Measurements from ENCODE around the gene EME2.

Gene EME2

DNA sequence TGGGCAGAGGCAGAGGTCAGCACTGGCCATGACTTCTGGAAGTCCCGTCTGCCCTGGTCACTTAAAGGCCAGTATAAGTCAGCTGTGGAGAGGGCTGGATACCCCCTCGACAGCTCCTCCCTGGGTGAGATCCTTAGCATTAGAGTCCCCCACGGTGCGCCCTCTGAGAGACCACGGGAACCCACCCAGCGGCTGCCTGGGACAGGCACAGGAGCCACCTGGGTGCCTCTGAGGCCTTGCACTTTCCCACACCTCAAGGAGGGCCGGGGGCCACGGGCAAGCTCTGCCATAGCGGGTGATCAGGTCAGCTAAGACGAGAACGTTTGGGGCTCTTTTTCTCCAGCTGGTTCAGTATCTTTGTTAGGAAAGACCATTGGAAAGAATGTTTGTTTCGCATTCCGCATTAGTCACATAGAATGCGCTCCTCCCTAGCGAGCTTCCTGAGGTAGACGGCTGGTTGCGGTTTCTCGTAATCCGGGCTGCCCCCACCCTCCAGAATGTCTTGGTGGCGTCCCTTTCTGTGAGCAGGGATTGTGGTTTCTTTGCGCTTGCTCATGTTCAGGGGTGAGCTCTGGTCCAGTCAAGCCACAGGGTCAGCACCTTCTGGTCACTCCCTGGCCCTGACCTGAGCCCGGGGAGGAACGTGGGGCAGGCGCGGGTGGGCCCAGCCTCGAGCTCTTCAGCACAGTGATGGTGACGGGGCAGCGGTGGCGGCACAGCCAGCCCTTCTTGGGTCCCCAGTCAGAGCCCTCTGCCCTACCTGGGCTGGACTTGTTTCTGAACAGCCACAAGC is 26.5 kb upstream of the EME2 start:
- DNase-seq: no peak

DNA sequence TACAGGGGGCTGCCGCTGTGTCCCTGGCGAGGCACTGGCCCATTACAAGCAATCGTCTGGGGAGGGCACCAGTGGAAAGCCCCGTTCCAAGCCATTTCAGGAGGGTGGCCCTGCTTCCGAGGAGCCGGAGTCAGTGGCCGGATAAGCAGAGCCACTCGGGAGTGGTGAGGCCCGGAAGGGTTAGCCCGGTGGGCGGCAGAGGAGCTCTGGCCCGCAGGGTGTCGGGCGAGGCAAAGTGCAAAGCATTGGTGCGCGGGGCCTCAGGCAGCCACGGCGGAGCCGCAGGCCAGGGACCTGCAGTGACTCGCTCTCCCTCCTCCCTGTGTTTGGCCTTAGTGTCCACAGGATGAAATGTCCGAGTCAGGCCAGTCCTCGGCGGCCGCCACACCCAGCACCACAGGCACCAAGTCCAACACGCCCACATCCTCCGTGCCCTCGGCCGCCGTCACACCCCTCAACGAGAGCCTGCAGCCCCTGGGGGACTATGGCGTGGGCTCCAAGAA is 25.9 kb upstream of the EME2 start:
- no peak for DNase-seq

- DNase-seq: no peak
Observed at GRCh38 chr16:1747934-1748333, 24.7 kb upstream of the EME2 start.

- DNase-seq: no peak
Observed at GRCh38 chr16:1749152-1750117, 23.2 kb upstream of the EME2 start.

DNA sequence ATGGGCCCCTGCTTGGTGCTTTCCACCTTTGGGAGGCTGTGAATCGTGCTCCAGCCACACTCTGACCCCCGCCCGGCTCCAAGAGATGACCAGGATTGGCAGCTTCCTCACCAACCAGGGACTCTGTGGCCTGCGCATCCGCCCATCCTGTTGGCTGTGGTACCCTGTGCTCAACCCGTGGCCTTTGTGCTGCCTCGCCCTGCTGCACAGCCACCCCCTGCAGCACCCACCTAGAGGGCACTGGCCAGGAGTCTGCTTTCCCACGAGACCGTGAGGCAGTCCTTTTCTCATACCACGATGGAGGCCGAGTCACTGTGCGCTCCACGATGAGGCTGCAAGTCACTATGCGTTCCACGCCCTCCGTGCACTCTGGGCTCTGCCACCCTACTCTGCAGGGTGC is 20.7 kb upstream of the EME2 start:
- no peak for DNase-seq

GRCh38 chr16:1752853-1753252 is 19.8 kb upstream of the EME2 start:
- no peak for DNase-seq

GRCh38 chr16:1754204-1754603 is 18.4 kb upstream of the EME2 start:
- no peak for DNase-seq

GRCh38 chr16:1757714-1758461 is 14.7 kb upstream of the EME2 start:
- DNase-seq: no peak

GRCh38 chr16:1758923-1759322 is 13.7 kb upstream of the EME2 start:
- DNase-seq: no peak

DNA sequence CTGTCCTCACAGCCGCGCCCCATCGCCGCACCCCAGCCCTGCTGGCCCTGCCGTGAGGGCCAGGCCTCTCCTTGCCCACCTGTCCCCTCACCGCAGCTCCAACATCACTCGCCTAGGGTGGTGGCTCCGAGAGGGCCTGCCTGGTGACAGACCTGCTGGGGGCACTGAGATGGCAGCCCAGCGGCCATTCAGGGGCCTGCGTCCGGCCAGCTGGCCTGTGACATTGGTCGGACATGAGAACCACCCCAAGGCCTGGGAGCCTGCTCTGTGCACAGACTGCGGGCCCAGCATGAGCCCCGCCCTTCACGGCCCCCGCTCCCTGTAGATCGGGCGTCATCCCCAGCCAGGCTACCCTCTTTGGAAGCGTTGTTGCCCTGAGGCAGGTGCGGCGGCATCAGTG is 13.1 kb upstream of the EME2 start:
- no peak for DNase-seq

DNA sequence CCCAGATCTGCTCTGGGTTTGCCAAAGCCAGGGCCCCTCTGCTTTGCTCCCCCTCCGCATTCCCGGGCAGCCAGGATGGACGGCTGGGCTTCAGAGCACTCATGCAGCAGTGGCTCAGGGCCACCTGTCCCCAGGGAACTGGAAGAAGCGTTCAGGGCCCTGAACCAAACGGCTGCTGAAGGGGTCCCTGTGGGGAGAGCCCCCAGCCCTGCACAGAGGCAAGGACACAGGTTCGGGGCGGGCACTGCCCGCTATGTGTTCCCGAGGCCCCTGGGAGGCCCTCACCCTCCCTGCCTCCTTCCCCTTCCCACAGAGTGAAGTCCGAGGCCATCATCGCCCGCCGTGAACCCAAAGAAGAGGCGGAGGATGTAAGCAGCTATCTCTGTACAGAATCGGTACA is 11.7 kb upstream of the EME2 start:
- DNase-seq: no peak

- no peak for DNase-seq
Observed at GRCh38 chr16:1761751-1762150, 10.9 kb upstream of the EME2 start.

- no peak for DNase-seq
Observed at GRCh38 chr16:1762196-1762878, 10.3 kb upstream of the EME2 start.

DNA sequence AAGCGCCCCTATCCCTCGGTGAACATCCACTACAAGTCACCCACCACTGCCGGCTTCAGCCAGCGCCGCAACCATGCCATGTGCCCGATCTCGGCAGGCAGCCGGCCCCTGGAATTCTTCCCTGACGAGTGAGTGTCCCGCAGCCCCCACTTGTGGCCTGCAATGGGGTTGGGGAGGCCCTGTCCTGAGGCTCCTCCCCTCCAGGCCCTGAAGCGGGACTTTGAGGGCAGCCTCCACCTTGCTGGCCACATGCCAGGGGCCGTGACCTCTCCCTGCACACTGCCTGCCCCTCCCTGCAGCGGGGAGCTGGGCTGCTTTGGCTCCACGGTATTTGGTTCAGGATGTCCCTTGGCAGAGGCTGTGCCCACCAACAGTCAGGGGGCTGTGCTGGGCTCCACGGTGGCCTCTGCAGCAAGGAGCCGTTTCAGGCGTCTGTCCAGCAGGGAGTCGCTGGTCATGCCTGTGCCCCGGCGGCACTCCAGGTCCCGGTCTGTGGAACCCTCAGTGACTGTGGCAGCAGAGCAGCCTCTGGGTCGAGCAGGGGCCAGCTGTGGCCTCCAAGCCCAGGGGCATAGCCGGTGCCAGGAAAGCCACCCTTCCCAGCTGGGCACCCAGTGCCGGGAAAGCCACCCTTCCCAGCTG is 9.6 kb upstream of the EME2 start:
- DNase-seq: no peak

DNA sequence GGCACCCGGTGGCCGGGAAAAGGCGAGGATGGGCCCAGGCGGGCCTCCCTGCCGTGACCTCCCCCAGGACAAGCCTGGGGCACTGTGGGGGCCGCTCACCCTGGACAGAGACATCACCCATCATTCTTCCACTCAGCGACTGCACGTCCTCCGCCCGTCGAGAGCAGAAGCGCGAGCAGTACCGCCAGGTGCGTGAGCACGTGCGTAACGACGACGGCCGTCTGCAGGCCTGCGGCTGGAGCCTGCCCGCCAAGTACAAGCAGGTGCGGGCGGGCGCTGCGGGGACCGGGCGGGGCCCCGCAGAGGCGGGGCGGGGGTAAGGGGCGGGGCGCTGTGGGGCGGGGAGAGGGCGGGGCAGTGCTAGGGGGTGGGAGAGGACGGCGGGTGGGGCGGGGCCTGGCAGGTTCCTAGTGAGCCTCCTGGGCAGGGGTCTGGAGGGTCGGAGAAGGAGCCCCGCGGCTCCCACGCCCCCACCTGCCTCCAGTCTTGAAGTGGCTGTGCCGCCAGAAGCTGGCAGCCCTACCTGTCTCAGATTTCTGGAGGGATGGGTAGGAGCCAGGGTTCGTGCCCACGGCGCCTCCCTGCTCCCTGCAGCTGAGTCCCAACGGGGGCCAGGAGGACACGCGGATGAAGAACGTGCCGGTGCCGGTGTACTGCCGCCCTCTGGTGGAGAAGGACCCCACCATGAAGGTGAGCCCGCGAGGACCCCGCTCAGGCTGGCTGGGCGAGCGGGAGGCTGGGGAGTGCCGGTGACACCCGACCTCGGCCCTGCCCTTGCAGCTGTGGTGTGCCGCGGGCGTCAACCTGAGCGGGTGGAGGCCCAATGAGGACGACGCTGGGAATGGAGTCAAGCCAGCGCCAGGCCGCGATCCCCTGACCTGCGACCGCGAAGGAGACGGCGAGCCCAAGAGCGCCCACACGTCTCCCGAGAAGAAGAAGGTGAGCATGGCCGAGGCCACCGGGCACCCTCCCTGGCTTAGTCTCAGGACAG is 8.8 kb upstream of the EME2 start:
- no peak for DNase-seq

DNA sequence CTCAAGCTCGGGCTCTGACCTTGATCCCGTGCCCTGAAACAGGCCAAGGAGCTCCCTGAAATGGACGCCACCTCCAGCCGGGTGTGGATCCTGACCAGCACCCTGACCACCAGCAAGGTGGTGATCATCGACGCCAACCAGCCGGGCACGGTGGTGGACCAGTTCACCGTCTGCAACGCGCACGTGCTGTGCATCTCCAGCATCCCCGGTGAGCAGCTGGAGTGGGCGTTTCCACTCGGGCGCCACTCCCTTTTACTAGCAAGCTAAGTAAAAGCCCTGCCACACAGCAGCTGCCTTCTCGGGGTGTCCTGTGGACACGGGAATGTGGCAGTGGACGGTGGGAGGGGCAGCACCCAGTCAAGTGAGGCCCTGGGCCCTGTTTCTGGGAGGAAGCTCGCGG is 7.6 kb upstream of the EME2 start:
- no peak for DNase-seq

DNA sequence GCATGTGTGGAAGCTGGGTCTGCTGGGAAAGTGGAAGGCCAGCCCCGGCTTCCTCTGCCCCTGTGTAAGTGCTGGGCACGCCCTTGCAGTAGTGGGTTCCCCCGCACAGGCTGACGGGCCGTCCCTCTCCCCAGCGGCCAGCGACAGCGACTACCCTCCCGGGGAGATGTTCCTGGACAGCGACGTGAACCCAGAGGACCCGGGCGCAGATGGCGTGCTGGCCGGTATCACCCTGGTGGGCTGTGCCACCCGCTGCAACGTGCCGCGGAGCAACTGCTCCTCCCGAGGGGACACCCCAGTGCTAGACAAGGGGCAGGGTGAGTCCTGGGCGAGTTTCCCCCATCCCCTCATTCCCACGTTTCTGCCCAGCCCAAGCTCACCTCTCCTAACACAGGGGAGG is 6.8 kb upstream of the EME2 start:
- no peak for DNase-seq

DNA sequence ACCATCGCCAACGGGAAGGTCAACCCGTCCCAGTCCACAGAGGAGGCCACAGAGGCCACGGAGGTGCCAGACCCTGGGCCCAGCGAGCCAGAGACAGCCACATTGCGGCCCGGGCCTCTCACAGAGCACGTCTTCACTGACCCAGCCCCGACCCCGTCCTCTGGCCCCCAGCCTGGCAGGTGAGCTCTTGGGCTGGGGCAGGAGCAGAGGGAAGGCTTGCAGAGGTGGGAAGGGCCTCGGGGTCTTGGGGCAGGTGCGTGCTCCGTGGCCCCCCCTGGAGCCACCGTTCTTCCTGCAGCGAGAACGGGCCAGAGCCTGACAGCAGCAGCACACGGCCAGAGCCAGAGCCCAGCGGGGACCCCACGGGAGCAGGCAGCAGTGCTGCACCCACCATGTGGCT is 6.4 kb upstream of the EME2 start:
- DNase-seq: no peak

DNA sequence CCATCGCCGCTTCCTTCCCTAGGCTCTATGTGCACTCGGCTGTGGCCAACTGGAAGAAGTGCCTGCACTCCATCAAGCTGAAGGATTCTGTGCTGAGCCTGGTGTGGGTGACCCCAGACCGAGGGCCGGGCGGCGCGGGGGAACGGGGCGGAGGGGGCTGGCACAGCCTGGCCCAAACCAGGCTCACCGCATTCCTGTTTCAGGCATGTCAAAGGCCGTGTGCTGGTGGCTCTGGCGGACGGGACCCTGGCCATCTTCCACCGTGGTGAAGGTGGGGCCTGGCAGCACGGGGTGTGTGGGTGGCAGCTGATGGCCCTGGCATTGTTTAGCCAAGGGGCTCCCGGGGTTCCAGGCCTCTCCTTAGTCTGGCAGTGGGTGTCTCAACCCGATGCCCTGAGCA is 5.9 kb upstream of the EME2 start:
- no peak for DNase-seq

GRCh38 chr16:1767116-1767994 is 5.3 kb upstream of the EME2 start:
- DNase-seq: no peak

Data from CD4-positive, alpha-beta T cell treated with Interferon alpha-2 for 1 hour (primary cell).